Raji (cell line): Measurements from ENCODE around the gene SOX3.

Experiments used
- POLR2A ChIP-seq: IDR thresholded peaks from 2 replicates; pipeline ENCODE4 v1.6.1; 2011; ENCODE audit warnings: low read depth, low read length, control low read depth; ENCODE audit not compliant: insufficient read depth

Gene SOX3

GRCh38 chrX:140504371-140505324 is at the start of gene SOX3:
TSS of gene SOX3 (minus strand) at chrX:140505069. CDS start at chrX:140505060, 9 bp downstream.
- TF ChIP-seq POLR2A: no peak

GRCh38 chrX:140548985-140549384 is 44.1 kb upstream of the SOX3 start:
- TF ChIP-seq POLR2A: no peak

- no peak for TF ChIP-seq POLR2A
Measured at GRCh38 chrX:140526171-140526570, 21.3 kb upstream of the SOX3 start.

GRCh38 chrX:140525448-140525847 is 20.6 kb upstream of the SOX3 start:
- TF ChIP-seq POLR2A: no peak

GRCh38 chrX:140524556-140524955 is 19.7 kb upstream of the SOX3 start:
- no peak for TF ChIP-seq POLR2A

- TF ChIP-seq POLR2A: no peak
Measured at GRCh38 chrX:140521393-140521792, 16.5 kb upstream of the SOX3 start.

GRCh38 chrX:140514554-140514953 is 9.7 kb upstream of the SOX3 start:
- TF ChIP-seq POLR2A: no peak

- no peak for TF ChIP-seq POLR2A
Measured at GRCh38 chrX:140510895-140511295, 6.0 kb upstream of the SOX3 start.

GRCh38 chrX:140510306-140510676 is 5.4 kb upstream of the SOX3 start:
- TF ChIP-seq POLR2A: no peak

- TF ChIP-seq POLR2A: no peak
Measured at GRCh38 chrX:140509468-140510305, 4.8 kb upstream of the SOX3 start.

GRCh38 chrX:140508958-140509357 is 4.1 kb upstream of the SOX3 start:
- TF ChIP-seq POLR2A: no peak

GRCh38 chrX:140507982-140508305 is 3.1 kb upstream of the SOX3 start:
- TF ChIP-seq POLR2A: no peak

GRCh38 chrX:140507223-140507981 is 2.5 kb upstream of the SOX3 start:
- TF ChIP-seq POLR2A: no peak

- no peak for TF ChIP-seq POLR2A
Measured at GRCh38 chrX:140505421-140506337, 810 bp upstream of the SOX3 start.
